ENCODE data around the gene CALML6. TPM values are rescaled to one million over a fixed set of nuclear protein-coding genes. Genes with fewer than 3 reads are reported as not detected.

Gene CALML6
- total RNA-seq, 2 donors from 2014 or later = not detected

DNA sequence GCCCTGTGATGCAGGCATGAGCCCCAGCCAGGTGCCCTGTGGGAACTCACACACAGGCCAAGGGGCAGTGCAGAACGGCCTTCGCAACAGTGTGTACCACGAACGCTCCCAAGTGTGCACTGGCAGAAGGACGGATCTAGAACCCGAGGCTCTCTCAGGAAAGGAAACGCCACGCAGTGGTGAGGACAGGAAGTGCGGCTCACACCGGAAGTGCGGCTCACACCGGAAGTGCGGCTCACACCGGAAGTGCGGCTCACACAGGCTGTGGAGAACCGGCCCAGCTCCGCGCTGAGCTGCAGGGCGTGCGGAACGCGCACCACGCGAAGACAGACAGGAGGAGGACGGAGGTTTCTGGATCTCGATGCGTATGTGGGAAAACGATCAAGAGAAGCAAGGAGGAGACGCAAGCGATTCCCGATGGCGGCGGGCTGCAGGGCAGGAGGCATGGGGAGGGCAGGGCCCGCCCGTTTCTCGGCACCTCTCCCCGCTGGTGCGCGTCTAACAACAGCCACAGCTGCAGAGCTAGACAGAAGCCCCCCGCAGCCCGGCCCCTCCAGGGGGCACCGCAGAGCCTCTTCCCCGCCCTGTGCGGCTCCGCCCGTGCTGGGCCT, 39.9 kb downstream of the CALML6 start:
- peaks cover 2 to 4% of the 10 kb centered on the region in 2 donors for H3K4me1 ChIP-seq (ENCODE audit: control insufficient read depth in 1 of 2, low read depth in 2 of 2)
- no peak for ATAC-seq (ENCODE audit: insufficient number of reproducible peaks, low FRiP score, low read depth)
- TF ChIP-seq, protein P1, sequence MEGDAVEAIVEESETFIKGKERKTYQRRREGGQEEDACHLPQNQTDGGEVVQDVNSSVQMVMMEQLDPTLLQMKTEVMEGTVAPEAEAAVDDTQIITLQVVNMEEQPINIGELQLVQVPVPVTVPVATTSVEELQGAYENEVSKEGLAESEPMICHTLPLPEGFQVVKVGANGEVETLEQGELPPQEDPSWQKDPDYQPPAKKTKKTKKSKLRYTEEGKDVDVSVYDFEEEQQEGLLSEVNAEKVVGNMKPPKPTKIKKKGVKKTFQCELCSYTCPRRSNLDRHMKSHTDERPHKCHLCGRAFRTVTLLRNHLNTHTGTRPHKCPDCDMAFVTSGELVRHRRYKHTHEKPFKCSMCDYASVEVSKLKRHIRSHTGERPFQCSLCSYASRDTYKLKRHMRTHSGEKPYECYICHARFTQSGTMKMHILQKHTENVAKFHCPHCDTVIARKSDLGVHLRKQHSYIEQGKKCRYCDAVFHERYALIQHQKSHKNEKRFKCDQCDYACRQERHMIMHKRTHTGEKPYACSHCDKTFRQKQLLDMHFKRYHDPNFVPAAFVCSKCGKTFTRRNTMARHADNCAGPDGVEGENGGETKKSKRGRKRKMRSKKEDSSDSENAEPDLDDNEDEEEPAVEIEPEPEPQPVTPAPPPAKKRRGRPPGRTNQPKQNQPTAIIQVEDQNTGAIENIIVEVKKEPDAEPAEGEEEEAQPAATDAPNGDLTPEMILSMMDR (IDR thresholded peaks at IDR 0.05) = no peak

DNA sequence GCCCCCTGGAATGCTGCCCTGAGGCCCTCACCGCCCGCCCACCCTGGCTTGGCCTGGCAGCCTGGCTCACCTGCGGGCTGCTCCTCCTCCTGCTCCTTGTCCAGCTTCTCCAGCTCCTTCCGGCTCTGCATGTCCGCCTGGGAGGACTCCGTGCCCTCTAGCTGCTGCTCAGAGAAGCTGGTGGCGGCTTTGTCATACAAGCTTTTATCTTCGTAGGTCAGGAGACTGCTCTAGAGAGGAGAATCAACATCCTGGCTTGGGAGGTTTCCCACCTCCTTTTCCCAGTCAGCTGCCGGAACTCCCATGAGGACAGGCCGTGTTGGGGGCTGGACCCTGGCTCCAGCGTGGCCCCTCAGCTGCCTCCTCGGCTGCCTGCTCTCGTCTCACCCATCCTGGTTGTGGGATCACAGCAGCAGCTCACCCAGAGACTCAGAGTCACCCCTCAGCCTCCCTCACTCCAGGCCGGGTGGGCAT, 40.6 kb downstream of the CALML6 start:
- TF ChIP-seq, protein P1 (IDR thresholded peaks at IDR 0.05) = no peak
- no peaks in the 10 kb centered on the region for H3K9me3 ChIP-seq
- H3K27me3 ChIP-seq (replicated peaks; ENCODE audit: insufficient read depth) = peaks cover 5% of the 10 kb centered on the region
- H3K4me1 ChIP-seq (ENCODE audit: control insufficient read depth in 1 of 2, low read depth in 2 of 2) = peaks cover 5 to 11% of the 10 kb centered on the region in 2 donors
- no peak for DNase-seq (ENCODE audit: low spot score)
- no peak overlapping the region for H3K4me3 ChIP-seq
- no peaks in the 10 kb centered on the region for H3K36me3 ChIP-seq
- H3K27ac ChIP-seq = no peak overlapping the region
- no peak for ATAC-seq (ENCODE audit: insufficient number of reproducible peaks, low FRiP score, low read depth)

More for the DNA sequence above, 39.9 kb downstream of the CALML6 start:
- Histone ChIP-seq H3K9me3 (no peaks in the 10 kb centered on the region), H3K27me3 (replicated peaks; ENCODE audit: insufficient read depth) (no peaks in the 10 kb centered on the region), H3K4me3 (no peak overlapping the region), H3K27ac (no peak overlapping the region), H3K36me3 (no peaks in the 10 kb centered on the region)
- DNase-seq (ENCODE audit: low spot score) = no peak

DNA sequence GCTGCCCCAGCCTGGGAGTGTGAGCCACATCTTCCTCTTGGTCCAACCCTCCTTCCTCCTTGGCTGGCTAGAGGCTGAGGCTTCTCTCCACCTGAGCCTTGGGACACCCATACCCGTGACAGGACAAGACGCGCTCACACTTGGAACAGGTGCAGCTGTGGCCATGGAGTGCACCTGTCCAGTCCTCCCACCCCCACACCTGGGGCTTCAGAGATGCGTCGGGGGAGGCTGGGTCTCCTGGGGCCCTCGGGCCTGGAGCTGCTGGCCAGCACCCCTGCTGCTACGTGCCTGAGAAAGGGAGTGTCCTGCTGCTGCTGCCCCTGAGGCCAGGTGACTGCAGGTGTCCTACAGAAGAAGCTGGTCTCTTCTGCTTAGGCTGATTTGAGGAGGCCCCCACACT, 41.0 kb downstream of the CALML6 start:
- ATAC-seq (ENCODE audit: insufficient number of reproducible peaks, low FRiP score, low read depth) (no peak), DNase-seq (ENCODE audit: low spot score) (no peak)
- TF ChIP-seq, protein P1 (IDR thresholded peaks at IDR 0.05) = no peak
- Histone ChIP-seq H3K27me3 (replicated peaks; ENCODE audit: insufficient read depth) (peaks cover 5% of the 10 kb centered on the region), H3K27ac (no peak overlapping the region), H3K4me3 (no peak overlapping the region), H3K4me1 (ENCODE audit: control insufficient read depth in 1 of 2, low read depth in 2 of 2) (peaks cover 5 to 11% of the 10 kb centered on the region in 2 donors), H3K36me3 (no peaks in the 10 kb centered on the region), H3K9me3 (no peaks in the 10 kb centered on the region)

DNA sequence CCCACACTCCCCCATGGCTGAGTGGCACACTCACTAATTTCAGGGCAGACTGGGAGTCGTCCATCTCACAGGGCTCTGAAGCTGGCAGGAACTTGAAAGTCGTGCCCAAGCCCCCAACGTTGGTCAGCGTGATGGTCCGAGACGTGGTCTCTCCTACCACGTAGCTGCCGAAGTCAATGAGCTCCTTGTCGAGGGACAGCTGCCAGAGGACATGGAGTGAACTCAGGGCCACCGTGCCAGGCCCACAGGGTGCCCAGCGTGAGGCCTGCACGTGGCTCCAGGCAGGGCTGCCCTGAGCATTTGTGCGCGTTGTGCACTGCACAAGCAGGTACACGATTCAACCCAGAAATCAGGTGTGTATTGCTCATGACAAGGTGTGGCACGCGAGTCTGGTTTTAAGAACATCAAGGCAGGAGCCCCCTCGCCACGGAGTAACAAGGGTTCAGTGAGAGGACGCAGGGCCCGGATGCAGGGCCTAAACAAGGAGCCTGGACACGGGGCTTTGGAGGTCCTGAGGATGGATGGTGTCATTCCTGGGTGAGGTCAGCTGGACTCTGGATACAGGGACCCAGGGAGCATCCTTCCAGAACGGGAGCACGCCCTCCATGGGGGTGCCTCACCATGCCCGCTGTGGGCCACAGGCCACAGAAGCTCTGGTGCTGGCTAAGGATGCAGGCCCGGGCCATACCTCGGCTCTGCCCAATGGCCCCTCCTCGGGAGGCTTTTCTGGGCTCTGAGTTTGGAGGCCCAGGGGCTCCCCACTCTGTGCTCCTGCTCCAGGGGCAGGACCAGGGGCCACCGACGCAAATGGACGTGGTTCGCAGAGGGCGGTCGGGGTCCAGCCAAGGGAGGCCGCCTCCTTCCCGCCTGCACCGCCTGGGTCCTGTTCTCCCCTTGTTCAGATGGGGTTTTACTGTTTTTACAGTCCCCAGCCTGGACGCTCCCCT, 41.8 kb downstream of the CALML6 start:
- H3K4me3 ChIP-seq = no peak overlapping the region
- H3K4me1 ChIP-seq (ENCODE audit: control insufficient read depth in 1 of 2, low read depth in 2 of 2) = peaks cover 5 to 11% of the 10 kb centered on the region in 2 donors
- H3K27ac ChIP-seq = no peak overlapping the region
- no peaks in the 10 kb centered on the region for H3K9me3 ChIP-seq
- TF ChIP-seq, protein P1 (IDR thresholded peaks at IDR 0.05) = no peak
- ATAC-seq (ENCODE audit: insufficient number of reproducible peaks, low FRiP score, low read depth) (no peak), DNase-seq (ENCODE audit: low spot score) (no peak)
- H3K36me3 ChIP-seq = no peaks in the 10 kb centered on the region
- H3K27me3 ChIP-seq (replicated peaks; ENCODE audit: insufficient read depth) = peaks cover 5% of the 10 kb centered on the region

DNA sequence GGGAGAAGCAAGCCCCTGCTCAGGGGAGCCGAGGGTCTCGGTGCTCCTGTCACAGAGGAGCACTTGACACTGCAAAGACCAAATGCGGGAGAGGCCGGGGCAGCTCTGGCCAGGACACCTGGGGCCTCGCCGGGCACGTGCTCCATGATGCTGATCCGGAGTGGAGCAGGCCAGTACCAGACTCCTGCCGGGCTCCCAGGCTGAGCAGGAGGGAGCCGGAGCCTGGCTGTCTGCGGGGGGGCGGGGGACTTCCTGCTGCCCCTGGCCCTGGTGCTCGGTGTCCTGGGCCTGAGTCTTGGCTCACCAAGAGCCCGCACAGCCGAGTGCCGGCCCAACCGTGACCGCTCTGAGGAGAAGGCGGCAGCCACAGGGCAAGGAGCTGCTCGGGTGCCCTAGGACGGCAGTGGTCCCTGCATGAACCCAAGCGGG, 42.5 kb downstream of the CALML6 start:
- peaks cover 5 to 11% of the 10 kb centered on the region in 2 donors for H3K4me1 ChIP-seq (ENCODE audit: control insufficient read depth in 1 of 2, low read depth in 2 of 2)
- no peaks in the 10 kb centered on the region for H3K36me3 ChIP-seq
- TF ChIP-seq, protein P1 (IDR thresholded peaks at IDR 0.05) = no peak
- ATAC-seq (ENCODE audit: insufficient number of reproducible peaks, low FRiP score, low read depth) = no peak
- peaks cover 5% of the 10 kb centered on the region for H3K27me3 ChIP-seq (replicated peaks; ENCODE audit: insufficient read depth)
- H3K27ac ChIP-seq = no peak overlapping the region
- no peaks in the 10 kb centered on the region for H3K9me3 ChIP-seq
- H3K4me3 ChIP-seq = no peak overlapping the region
- no peak for DNase-seq (ENCODE audit: low spot score)

Data from thoracic aorta (tissue), 2 donors.